HG02884 (cell line): ENCODE measurements around the gene NEDD4L.

Source experiments
- ATAC-seq: cut with Tn5 transposase; IDR thresholded peaks from one replicate; pipeline ENCODE4 v1.9.1; 2021; ENCODE audit warnings: mild to moderate bottlenecking, moderate library complexity; ENCODE audit not compliant: unreplicated experiment

NEDD4L gene

GRCh38 chr18:58336605-58337004, 292.6 kb downstream of the NEDD4L start:
- ATAC-seq: no peak

- ATAC-seq: no peak
Measured at GRCh38 chr18:58337285-58337684, 293.3 kb downstream of the NEDD4L start.

- ATAC-seq: no peak
Measured at GRCh38 chr18:58337686-58338085, 293.7 kb downstream of the NEDD4L start.

GRCh38 chr18:58338141-58338540, 294.1 kb downstream of the NEDD4L start:
- ATAC-seq: no peak

- no peak for ATAC-seq
Measured at GRCh38 chr18:58338961-58339592, 295.1 kb downstream of the NEDD4L start.

- no peak for ATAC-seq
Measured at GRCh38 chr18:58339890-58340289, 295.9 kb downstream of the NEDD4L start.

GRCh38 chr18:58341916-58342315, 297.9 kb downstream of the NEDD4L start:
- ATAC-seq: no peak

GRCh38 chr18:58344080-58344670, 300.1 kb downstream of the NEDD4L start:
- no peak for ATAC-seq

- no peak for ATAC-seq
Measured at GRCh38 chr18:58344861-58345463, 300.9 kb downstream of the NEDD4L start.

GRCh38 chr18:58345875-58346274, 301.8 kb downstream of the NEDD4L start:
- no peak for ATAC-seq

- no peak for ATAC-seq
Measured at GRCh38 chr18:58347135-58347534, 303.1 kb downstream of the NEDD4L start.

- ATAC-seq: no peak
Measured at GRCh38 chr18:58348517-58348916, 304.5 kb downstream of the NEDD4L start.

GRCh38 chr18:58348951-58349350, 304.9 kb downstream of the NEDD4L start:
- ATAC-seq: no peak

GRCh38 chr18:58349650-58350049, 305.6 kb downstream of the NEDD4L start:
- no peak for ATAC-seq

GRCh38 chr18:58350526-58350925, 306.5 kb downstream of the NEDD4L start:
- no peak for ATAC-seq

- ATAC-seq: no peak
Measured at GRCh38 chr18:58351776-58352175, 307.8 kb downstream of the NEDD4L start.

- no peak for ATAC-seq
Measured at GRCh38 chr18:58353581-58353980, 309.6 kb downstream of the NEDD4L start.

- ATAC-seq: no peak
Measured at GRCh38 chr18:58354051-58354450, 310.0 kb downstream of the NEDD4L start.

- ATAC-seq: no peak
Measured at GRCh38 chr18:58354791-58355190, 310.8 kb downstream of the NEDD4L start.

- ATAC-seq: no peak
Measured at GRCh38 chr18:58355243-58355642, 311.2 kb downstream of the NEDD4L start.

GRCh38 chr18:58359218-58359617, 315.2 kb downstream of the NEDD4L start:
- no peak for ATAC-seq

GRCh38 chr18:58359620-58360019, 315.6 kb downstream of the NEDD4L start:
- ATAC-seq: no peak
